Stimulated activated CD4-positive, alpha-beta T cell treated with anti-CD3 and anti-CD28 coated beads, Interleukin-1b, Interleukin-23, amount 100 ng/mL, for 24 hours (primary cell): ENCODE data around the gene ERC1.

Experiments
- DNase-seq, 4 experiments: peaks; one replicate each; pipeline ENCODE4 v3.0.0-alpha.2; 2020; ENCODE audit warnings: low read depth in 4 of 4, low spot score in 1 of 4

ERC1 gene

DNA sequence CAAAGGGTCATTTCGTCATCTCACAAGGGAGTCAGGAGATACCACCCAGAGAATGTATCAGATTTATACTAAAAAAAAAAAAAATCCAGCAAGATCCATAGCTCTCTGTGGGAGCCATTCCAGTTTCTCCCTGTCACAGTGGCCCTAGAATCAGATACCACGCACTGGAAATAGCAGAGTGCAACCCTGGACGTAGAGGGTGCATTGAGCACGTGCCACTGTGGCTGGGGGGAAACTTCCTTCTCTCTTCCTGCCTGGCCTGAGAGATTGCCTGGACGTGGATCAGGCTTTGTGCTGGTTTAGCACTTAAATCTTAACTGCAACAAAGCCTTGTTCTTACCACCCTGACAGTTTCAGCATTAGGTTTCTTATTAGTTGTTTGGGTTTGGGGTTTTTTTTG lies 479.0 kb downstream of the ERC1 start:
- no peak for DNase-seq

- DNase-seq, result no peak
Observed at GRCh38 chr12:1471224-1471623, 480.2 kb downstream of the ERC1 start.

- DNase-seq, result no peak
Observed at GRCh38 chr12:1473418-1473817, 482.4 kb downstream of the ERC1 start.

- no peak for DNase-seq
Observed at GRCh38 chr12:1474041-1474573, 483.1 kb downstream of the ERC1 start.

- DNase-seq, result no peak
Observed at GRCh38 chr12:1474574-1475153, 483.6 kb downstream of the ERC1 start.

GRCh38 chr12:1479645-1480044 lies 488.6 kb downstream of the ERC1 start:
- DNase-seq, result no peak

GRCh38 chr12:1481326-1481725 lies 490.3 kb downstream of the ERC1 start:
- no peak for DNase-seq

- no peak for DNase-seq
Observed at GRCh38 chr12:1481906-1482305, 490.9 kb downstream of the ERC1 start.

- no peak for DNase-seq
Observed at GRCh38 chr12:1488908-1489381, 497.9 kb downstream of the ERC1 start.

DNA sequence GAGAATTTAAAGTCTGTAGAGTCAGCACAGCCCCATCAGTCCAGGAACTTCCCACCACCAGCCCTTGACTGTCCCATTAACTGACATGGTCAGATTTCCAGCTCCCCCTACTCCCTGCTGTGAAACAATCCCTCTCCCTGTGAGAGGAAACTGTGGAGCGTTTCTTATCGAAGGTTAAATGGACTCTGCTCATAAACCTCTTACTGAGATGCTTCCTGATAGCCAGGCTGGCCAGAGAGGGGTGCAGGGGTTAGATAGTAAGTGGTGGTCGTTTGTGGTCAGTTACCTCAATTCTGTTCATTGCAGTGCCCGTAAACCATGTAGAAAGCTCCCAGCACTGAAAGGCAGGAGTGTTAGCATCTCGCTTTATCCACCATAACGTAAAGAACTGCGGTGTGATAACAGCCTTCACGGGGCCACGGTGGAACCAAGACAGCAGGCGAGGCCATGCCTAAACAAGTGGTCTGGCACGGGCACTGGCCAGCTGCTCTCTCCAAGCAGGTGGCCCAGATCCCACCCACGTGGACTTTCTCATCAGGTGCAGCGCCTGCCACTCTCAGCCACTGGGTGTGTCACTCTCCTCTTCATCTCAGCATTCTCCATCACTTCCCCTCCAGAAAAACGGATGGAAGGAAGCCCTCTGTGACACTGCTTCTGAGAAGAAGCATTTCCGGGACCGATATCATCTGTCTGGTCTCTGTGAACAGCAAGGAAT lies 501.1 kb downstream of the ERC1 start:
- no peak for DNase-seq

- DNase-seq, result no peak
Observed at GRCh38 chr12:1493781-1494565, 502.9 kb downstream of the ERC1 start.

GRCh38 chr12:1494856-1495255 lies 503.8 kb downstream of the ERC1 start:
- no peak for DNase-seq

- DNase-seq, result no peak
Observed at GRCh38 chr12:1496162-1496900, 505.3 kb downstream of the ERC1 start.

DNA sequence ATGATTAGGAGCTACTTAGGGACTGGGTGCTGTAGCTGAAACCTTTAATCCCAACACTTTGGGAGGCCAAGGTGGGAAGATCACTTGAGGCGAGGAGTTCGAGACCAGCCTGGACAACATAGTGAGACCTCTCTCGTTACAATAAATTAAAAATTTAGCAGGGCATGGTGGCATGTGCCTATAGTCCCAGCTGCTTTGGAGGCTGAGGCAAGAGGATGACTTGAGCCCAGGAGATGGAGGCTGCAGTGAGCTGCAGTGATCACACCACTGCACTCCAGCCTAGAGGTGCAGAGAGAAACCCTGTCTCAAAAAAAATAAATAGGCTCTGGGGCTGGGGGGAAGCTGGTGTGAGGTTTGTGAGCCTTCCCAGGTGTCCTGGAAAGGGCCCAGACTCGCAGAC lies 506.1 kb downstream of the ERC1 start:
- no peak for DNase-seq

- DNase-seq, result no peak
Observed at GRCh38 chr12:1498199-1498740, 507.2 kb downstream of the ERC1 start.

DNA sequence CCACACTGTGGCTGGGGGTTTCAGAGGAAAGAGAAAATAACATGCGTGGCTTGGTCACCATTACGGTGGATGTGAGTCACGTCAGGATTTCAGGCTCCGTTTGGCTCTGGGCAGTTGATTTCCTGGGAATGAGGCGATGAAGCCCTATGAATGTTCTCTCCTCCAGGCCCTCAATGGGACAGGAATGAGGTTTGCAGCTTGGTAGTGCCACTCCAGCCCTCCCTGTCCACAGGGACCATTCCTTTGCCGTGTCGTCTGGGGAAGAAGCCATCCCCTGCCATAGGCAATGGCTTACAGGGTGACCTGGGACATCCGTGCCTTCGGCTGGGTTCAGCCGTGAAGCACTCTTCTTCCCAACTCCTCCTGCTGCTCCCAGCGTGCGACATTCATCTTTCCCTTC lies 508.3 kb downstream of the ERC1 start:
- no peak for DNase-seq

DNA sequence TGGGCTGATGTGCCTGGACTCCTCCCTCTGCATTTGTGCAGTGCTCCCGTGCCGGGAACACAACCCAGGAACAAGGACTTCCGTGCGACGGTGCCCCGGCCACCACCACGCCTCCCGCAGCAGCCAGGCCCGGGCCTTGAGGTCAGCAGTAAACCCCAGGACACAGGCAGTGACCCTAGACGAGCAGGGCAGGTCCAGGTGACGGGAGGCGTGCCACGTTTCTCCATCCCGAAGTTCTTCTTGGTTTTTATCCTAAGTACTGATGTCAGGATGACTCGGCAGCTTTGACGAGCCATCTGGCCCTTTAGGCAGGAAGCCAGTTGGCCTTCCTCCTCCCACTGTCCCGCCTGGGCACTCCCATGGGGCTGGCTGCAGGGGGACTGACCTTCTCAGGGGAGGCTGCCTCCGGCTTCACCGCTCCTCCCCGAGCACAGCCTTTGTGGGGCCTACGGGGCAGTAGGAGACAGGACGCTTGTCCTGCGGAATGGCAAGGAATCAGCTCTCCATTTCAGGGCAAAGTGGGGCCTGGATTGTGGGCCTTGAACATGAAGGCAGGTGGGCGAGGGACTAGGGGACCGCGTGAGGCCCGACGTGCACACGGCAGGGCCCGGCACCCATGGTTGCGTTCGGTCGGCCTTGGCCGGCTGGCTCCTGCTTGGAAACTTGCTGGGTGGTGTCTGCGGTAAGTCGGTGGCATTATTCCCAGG lies 509.2 kb downstream of the ERC1 start:
- DNase-seq, result no peak

GRCh38 chr12:1501001-1501400 lies 510.0 kb downstream of the ERC1 start:
- no peak for DNase-seq

GRCh38 chr12:1501695-1502378 lies 510.8 kb downstream of the ERC1 start:
- no peak for DNase-seq

DNA sequence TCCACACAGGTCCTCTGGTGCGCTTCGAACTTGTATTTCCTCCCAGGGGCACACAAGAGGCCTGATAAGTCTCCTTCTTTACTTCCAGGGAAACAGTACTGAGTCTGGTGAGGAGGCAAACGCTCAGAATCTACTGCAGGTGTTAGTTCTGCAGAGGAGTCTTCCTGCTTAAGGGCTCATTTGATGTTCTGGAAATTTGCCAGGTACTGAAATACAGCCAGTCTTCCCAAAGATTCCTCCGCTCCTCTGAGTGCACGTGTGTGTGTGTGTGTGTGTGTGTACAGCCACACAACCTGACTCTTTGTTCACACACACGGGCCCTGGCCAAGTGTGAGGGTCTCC lies 511.3 kb downstream of the ERC1 start:
- no peak for DNase-seq
